GM12864 (cell line): ENCODE data around the gene ACSS2.
"Not testable (repeated sequence)": the region's sequence is repeated elsewhere in the genome, so short reads cannot be mapped to it uniquely, and the experiment has no call there.

Source experiments
- DNase-seq: peaks from one replicate; pipeline ENCODE4 v3.0.0-alpha.2; 2011; ENCODE audit warnings: low read depth
- H3K4me3 ChIP-seq: 2 replicates; pipeline ENCODE4 v1.5.1; 2011; ENCODE audit warnings: mild to moderate bottlenecking, low read depth, low read length, control low read depth
- CTCF ChIP-seq: IDR thresholded peaks from 2 replicates; pipeline ENCODE4 v1.5.1; 2011; ENCODE audit warnings: low read depth, mild to moderate bottlenecking, moderate library complexity, low read length, control low read depth, inconsistent platforms; ENCODE audit errors: missing control alignments

The ACSS2 gene

GRCh38 chr20:34894723-34895122 is 18.3 kb downstream of the ACSS2 start:
- H3K4me3 ChIP-seq: no peak overlapping the region
- DNase-seq: no peak
- TF ChIP-seq CTCF: no peak

GRCh38 chr20:34895465-34895864 is 19.1 kb downstream of the ACSS2 start:
- DNase-seq: no peak
- no peak for TF ChIP-seq CTCF
- H3K4me3 ChIP-seq: no peak overlapping the region

- no peak overlapping the region for H3K4me3 ChIP-seq
- TF ChIP-seq CTCF: no peak
- no peak for DNase-seq
These were observed 19.7 kb downstream of the ACSS2 start for GRCh38 chr20:34896086-34896621.

- not testable (repeated sequence) for DNase-seq, H3K4me3 ChIP-seq
These were observed 21.7 kb downstream of the ACSS2 start for GRCh38 chr20:34898129-34898528.

- H3K4me3 ChIP-seq, DNase-seq: not testable (repeated sequence)
These were observed 22.3 kb downstream of the ACSS2 start for GRCh38 chr20:34898731-34899130.

GRCh38 chr20:34904202-34904621 is 27.8 kb downstream of the ACSS2 start:
- DNase-seq: no peak
- TF ChIP-seq CTCF: no peak
- H3K4me3 ChIP-seq: no peak overlapping the region

GRCh38 chr20:34907616-34908469 is 31.4 kb downstream of the ACSS2 start:
- no peak overlapping the region for H3K4me3 ChIP-seq
- TF ChIP-seq CTCF: no peak
- no peak for DNase-seq

- no peak for TF ChIP-seq CTCF
- DNase-seq: no peak
- no peak overlapping the region for H3K4me3 ChIP-seq
These were observed 38.7 kb downstream of the ACSS2 start for GRCh38 chr20:34915131-34915530.
